Caco-2 (cell line): Measurements from ENCODE around the gene TULP1. TPM values are rescaled to one million over a fixed set of nuclear protein-coding genes. Genes with fewer than 3 reads are reported as not detected.

ENCODE experiments used
- BruUV-seq: library from RNA; stranded (reverse); fragments of 400-500 nt; replicated peaks from 2 replicates; lab custom pipeline; 2021; lab: Mats Ljungman, UMichigan
- CTCF ChIA-PET: fragments of 300-600 bp; sonication (Branson Sonifier 250); formaldehyde crosslinking; loops from one replicate; lab custom pipeline; 2022; ENCODE audit warnings: antibody characterized with exemption; lab: Charles Lee
- POLR2A ChIA-PET: fragments of 300-600 bp; sonication (Branson Sonifier 250); formaldehyde crosslinking; loops from one replicate; lab custom pipeline; 2022; ENCODE audit warnings: antibody characterized with exemption; lab: Charles Lee
- DNase-seq, 2 experiments: peaks; one replicate each; pipeline versions ENCODE4 v3.0.0 to v3.0.0-alpha.2; 2020 to 2022
- H3K27me3 ChIP-seq: replicated peaks from 2 replicates; pipeline ENCODE4 v1.6.0; 2011; ENCODE audit warnings: low read length; ENCODE audit not compliant: control insufficient read depth, insufficient read depth
- H3K36me3 ChIP-seq: 2 replicates; pipeline ENCODE4 v1.5.1; 2011; ENCODE audit warnings: low read length; ENCODE audit not compliant: control insufficient read depth, insufficient read depth
- H3K4me1 ChIP-seq: fragments of 250-450 bp; sonication (Bioruptor Pico); 2 replicates; pipeline ENCODE4 v1.5.1; 2020; ENCODE audit warnings: mild to moderate bottlenecking
- H3K4me3 ChIP-seq: 2 replicates; pipeline ENCODE4 v1.5.1; 2011; ENCODE audit warnings: low read depth, mild to moderate bottlenecking, control low read depth, low read length
- H3K9me3 ChIP-seq: fragments of 250-450 bp; sonication (Bioruptor Pico); 2 replicates; pipeline ENCODE4 v1.5.1; 2020; ENCODE audit warnings: mild to moderate bottlenecking, moderate library complexity
- H3K27ac Mint-ChIP-seq: one replicate; pipeline ENCODE4 v1.8.0; 2022; ENCODE audit warnings: mixed read lengths; ENCODE audit not compliant: unreplicated experiment
- H3K27me3 Mint-ChIP-seq: one replicate; pipeline ENCODE4 v1.8.0; 2022; ENCODE audit warnings: mixed read lengths; ENCODE audit not compliant: insufficient read depth, unreplicated experiment
- H3K36me3 Mint-ChIP-seq: one replicate; pipeline ENCODE4 v1.8.0; 2022; ENCODE audit warnings: mild to moderate bottlenecking, mixed read lengths; ENCODE audit not compliant: insufficient read depth, unreplicated experiment
- H3K4me1 Mint-ChIP-seq: one replicate; pipeline ENCODE4 v1.8.0; 2022; ENCODE audit warnings: low read depth, mixed read lengths; ENCODE audit not compliant: unreplicated experiment
- H3K4me3 Mint-ChIP-seq: one replicate; pipeline ENCODE4 v1.8.0; 2022; ENCODE audit warnings: mild to moderate bottlenecking, moderate library complexity, mixed read lengths; ENCODE audit not compliant: unreplicated experiment
- H3K9me3 Mint-ChIP-seq: one replicate; pipeline ENCODE4 v1.8.0; 2022; ENCODE audit warnings: mixed read lengths; ENCODE audit not compliant: unreplicated experiment
- CTCF ChIP-seq, 2 experiments: fragments of 200-600 bp in 1 of 2; IDR thresholded peaks; 1 replicate in 1 of 2; 2 replicates in 1 of 2; pipeline versions ENCODE4 v1.5.1 to v1.8.0; 2011 to 2022; ENCODE audit warnings: antibody characterized with exemption in 1 of 2, control low read depth in 1 of 2, inconsistent platforms in 1 of 2, low read depth in 1 of 2, low read length in 1 of 2, mild to moderate bottlenecking in 1 of 2, moderate library complexity in 1 of 2; ENCODE audit not compliant: insufficient read depth in 1 of 2, severe bottlenecking in 1 of 2, unreplicated experiment in 1 of 2
- intact Hi-C: fragments of 100-400 bp; cut with micrococcal nuclease; formaldehyde crosslinking; loops from one replicate; pipeline ENCODE4 v1.10.0; 2022; ENCODE audit not compliant: unreplicated experiment
- total RNA-seq: library from RNA; stranded (reverse); gene quantifications from 2 replicates; pipeline ENCODE4 v1.2.3, GENCODE V29; 2022

TULP1 gene
- total RNA-seq, 1 experiment from 2014 or later: not detected

GRCh38 chr6:35514587-35514986, 1.9 kb upstream of the TULP1 start:
- ChIA-PET CTCF (interaction anchor here (0.6 kb wide), 1 partner anchor 8 kb away, joined by 4 read pairs; no protein-coding TSS in a partner anchor), POLR2A (interaction anchor here (0.6 kb wide), 1 partner anchor 18 kb away, joined by 3 read pairs; the partner anchor contains the start of gene TEAD3)
- no TSS peak for BruUV-seq
- Histone ChIP-seq H3K27me3 (no peaks in the 10 kb centered on the region), H3K4me1 (peaks cover 5% of the 10 kb centered on the region; the same call in 1 of the 2 replicates), H3K4me3 (no peak overlapping the region), H3K9me3 (no peaks in the 10 kb centered on the region), H3K36me3 (no peaks in the 10 kb centered on the region)
- no peak for TF ChIP-seq CTCF (IDR thresholded peaks at IDR 0.05; ENCODE audit: insufficient read depth in 1 of 2, low read depth in 1 of 2, low read length in 1 of 2, severe bottlenecking in 1 of 2, unreplicated experiment in 1 of 2)
- DNase-seq: no peak
- Mint-ChIP-seq H3K4me1 (peaks cover 2% of the 10 kb centered on the region), H3K36me3 (no peaks in the 10 kb centered on the region), H3K4me3 (no peak overlapping the region), H3K27ac (no peak overlapping the region), H3K27me3 (no peaks in the 10 kb centered on the region), H3K9me3 (no peaks in the 10 kb centered on the region)
- intact Hi-C loops: no loop called here

GRCh38 chr6:35512006-35512405, 690 bp downstream of the TULP1 start:
- H3K9me3 Mint-ChIP-seq: no peaks in the 10 kb centered on the region
- no TSS peak for BruUV-seq
- H3K4me1 Mint-ChIP-seq: peaks cover 5% of the 10 kb centered on the region
- no peak overlapping the region for H3K4me3 ChIP-seq
- DNase-seq: no peak
- no peaks in the 10 kb centered on the region for H3K9me3 ChIP-seq
- ChIA-PET POLR2A (no interaction called here), CTCF (no interaction called here)
- H3K27me3 Mint-ChIP-seq: no peaks in the 10 kb centered on the region
- H3K4me3 Mint-ChIP-seq: no peak overlapping the region
- H3K27ac Mint-ChIP-seq: no peak overlapping the region
- no peak for TF ChIP-seq CTCF (IDR thresholded peaks at IDR 0.05; ENCODE audit: insufficient read depth in 1 of 2, low read depth in 1 of 2, low read length in 1 of 2, severe bottlenecking in 1 of 2, unreplicated experiment in 1 of 2)
- H3K27me3 ChIP-seq: no peaks in the 10 kb centered on the region
- no peaks in the 10 kb centered on the region for H3K4me1 ChIP-seq
- H3K36me3 Mint-ChIP-seq: peaks cover 5% of the 10 kb centered on the region
- intact Hi-C loops: no loop called here
- no peaks in the 10 kb centered on the region for H3K36me3 ChIP-seq

- POLR2A ChIA-PET: no interaction called here
- no peak overlapping the region for H3K27ac Mint-ChIP-seq
- no peaks in the 10 kb centered on the region for H3K27me3 Mint-ChIP-seq
- TF ChIP-seq CTCF (IDR thresholded peaks at IDR 0.05; ENCODE audit: insufficient read depth in 1 of 2, low read depth in 1 of 2, low read length in 1 of 2, severe bottlenecking in 1 of 2, unreplicated experiment in 1 of 2): no peak
- Histone ChIP-seq H3K9me3 (no peaks in the 10 kb centered on the region), H3K27me3 (no peaks in the 10 kb centered on the region), H3K36me3 (no peaks in the 10 kb centered on the region), H3K4me1 (no peaks in the 10 kb centered on the region), H3K4me3 (no peak overlapping the region)
- CTCF ChIA-PET: no interaction called here
- peaks cover 5% of the 10 kb centered on the region for H3K4me1 Mint-ChIP-seq
- DNase-seq: no peak
- intact Hi-C loops: no loop called here
- peaks cover 5% of the 10 kb centered on the region for H3K36me3 Mint-ChIP-seq
- no peaks in the 10 kb centered on the region for H3K9me3 Mint-ChIP-seq
- H3K4me3 Mint-ChIP-seq: no peak overlapping the region
- BruUV-seq: no TSS peak
Measured at GRCh38 chr6:35511562-35511941, 1.1 kb downstream of the TULP1 start.
